Bronchial epithelial cell (primary cell): ENCODE results near the gene MMP27. TPM values are rescaled to one million over a fixed set of nuclear protein-coding genes. Genes with fewer than 3 reads are reported as not detected.
A peak's percentile ranks its signal among the peaks of the same experiment; 100 is the strongest.

ENCODE experiments used
- DNase-seq: peaks from one replicate; pipeline ENCODE4 v3.0.0-alpha.2; 2010; ENCODE audit warnings: low read depth
- FAIRE-seq: peaks from 2 replicates; lab custom pipeline; 2011; peaks lifted over from hg19 to GRCh38; lab: Jason Lieb, UNC
- H3K27me3 ChIP-seq: 2 replicates; pipeline ENCODE4 v1.5.1; 2011; ENCODE audit warnings: low read length; ENCODE audit not compliant: control insufficient read depth, insufficient read depth
- H3K36me3 ChIP-seq: 2 replicates; pipeline ENCODE4 v1.5.1; 2011; ENCODE audit warnings: low read length; ENCODE audit not compliant: control insufficient read depth, insufficient read depth
- H3K4me3 ChIP-seq: 2 replicates; pipeline ENCODE4 v1.5.1; 2011; ENCODE audit warnings: mild to moderate bottlenecking, low read depth, low read length, control low read depth
- CTCF ChIP-seq: IDR thresholded peaks from 2 replicates; pipeline ENCODE4 v1.5.1; 2011; ENCODE audit warnings: mild to moderate bottlenecking, moderate library complexity, low read length, control low read depth, inconsistent platforms; ENCODE audit not compliant: insufficient read depth, severe bottlenecking
- total RNA-seq: library from RNA; depleted of rRNA; stranded (reverse); fragments of >200 nt; gene quantifications from 2 replicates; pipeline ENCODE4 v1.2.1, GENCODE V29; 2014

Gene MMP27
- total RNA-seq, 1 donor from 2014 or later = not detected

GRCh38 chr11:102656528-102656927, 49.0 kb downstream of the MMP27 start:
- no peaks in the 10 kb centered on the region for H3K27me3 ChIP-seq
- no peak overlapping the region for H3K4me3 ChIP-seq
- no peak for DNase-seq
- FAIRE-seq = no peak
- no peak for TF ChIP-seq CTCF
- H3K36me3 ChIP-seq = no peaks in the 10 kb centered on the region

GRCh38 chr11:102655547-102655946, 50.0 kb downstream of the MMP27 start:
- FAIRE-seq (no peak), DNase-seq (no peak)
- Histone ChIP-seq H3K36me3 (no peaks in the 10 kb centered on the region), H3K4me3 (no peak overlapping the region), H3K27me3 (no peaks in the 10 kb centered on the region)
- no peak for TF ChIP-seq CTCF

- H3K27me3 ChIP-seq = no peaks in the 10 kb centered on the region
- H3K4me3 ChIP-seq = no peak overlapping the region
- no peaks in the 10 kb centered on the region for H3K36me3 ChIP-seq
- FAIRE-seq (no peak), DNase-seq (no peak)
- TF ChIP-seq CTCF = no peak
Observed at GRCh38 chr11:102654761-102655160, 50.8 kb downstream of the MMP27 start.

- Histone ChIP-seq H3K27me3 (no peaks in the 10 kb centered on the region), H3K36me3 (no peaks in the 10 kb centered on the region), H3K4me3 (no peak overlapping the region)
- DNase-seq (peak; percentile 13), FAIRE-seq (peak; percentile 94)
- no peak for TF ChIP-seq CTCF
Observed at GRCh38 chr11:102653744-102654291, 51.8 kb downstream of the MMP27 start.

GRCh38 chr11:102647430-102647829, 58.1 kb downstream of the MMP27 start:
- no peaks in the 10 kb centered on the region for H3K27me3 ChIP-seq
- H3K36me3 ChIP-seq = no peaks in the 10 kb centered on the region
- no peak for FAIRE-seq
- no peak for TF ChIP-seq CTCF
- H3K4me3 ChIP-seq = no peak overlapping the region
- DNase-seq = no peak

GRCh38 chr11:102643941-102644340, 61.6 kb downstream of the MMP27 start:
- TF ChIP-seq CTCF = no peak
- DNase-seq (no peak), FAIRE-seq (no peak)
- H3K27me3 ChIP-seq = no peaks in the 10 kb centered on the region
- H3K36me3 ChIP-seq = no peaks in the 10 kb centered on the region
- H3K4me3 ChIP-seq = no peak overlapping the region
